OCI-LY3 (cell line): ENCODE measurements around the gene MSI2.

ENCODE experiments used
- EZH2phosphoT487 ChIP-seq: fragments of 200-600 bp; shearing (Covaris generic); IDR thresholded peaks from 2 replicates; pipeline ENCODE4 v1.6.1; 2018; ENCODE audit warnings: antibody characterized with exemption, mixed run types, low read depth
- TF ChIP-seq, protein P1 (sequence below): fragments of 200-600, 300-600 bp; sonication (generic); IDR thresholded peaks from 2 replicates; pipeline ENCODE4 v1.5.1; 2014; ENCODE audit warnings: antibody characterized with exemption, low read length, low read depth

- TF ChIP-seq, protein P1, sequence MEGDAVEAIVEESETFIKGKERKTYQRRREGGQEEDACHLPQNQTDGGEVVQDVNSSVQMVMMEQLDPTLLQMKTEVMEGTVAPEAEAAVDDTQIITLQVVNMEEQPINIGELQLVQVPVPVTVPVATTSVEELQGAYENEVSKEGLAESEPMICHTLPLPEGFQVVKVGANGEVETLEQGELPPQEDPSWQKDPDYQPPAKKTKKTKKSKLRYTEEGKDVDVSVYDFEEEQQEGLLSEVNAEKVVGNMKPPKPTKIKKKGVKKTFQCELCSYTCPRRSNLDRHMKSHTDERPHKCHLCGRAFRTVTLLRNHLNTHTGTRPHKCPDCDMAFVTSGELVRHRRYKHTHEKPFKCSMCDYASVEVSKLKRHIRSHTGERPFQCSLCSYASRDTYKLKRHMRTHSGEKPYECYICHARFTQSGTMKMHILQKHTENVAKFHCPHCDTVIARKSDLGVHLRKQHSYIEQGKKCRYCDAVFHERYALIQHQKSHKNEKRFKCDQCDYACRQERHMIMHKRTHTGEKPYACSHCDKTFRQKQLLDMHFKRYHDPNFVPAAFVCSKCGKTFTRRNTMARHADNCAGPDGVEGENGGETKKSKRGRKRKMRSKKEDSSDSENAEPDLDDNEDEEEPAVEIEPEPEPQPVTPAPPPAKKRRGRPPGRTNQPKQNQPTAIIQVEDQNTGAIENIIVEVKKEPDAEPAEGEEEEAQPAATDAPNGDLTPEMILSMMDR, result no peak
- TF ChIP-seq EZH2phosphoT487, result no peak
Observed at GRCh38 chr17:57502811-57503241, 246.5 kb downstream of the MSI2 start.
